GM12878 (cell line): ENCODE measurements around the gene TPM4. TPM values are rescaled to one million over a fixed set of nuclear protein-coding genes. Genes with fewer than 3 reads are reported as not detected.
A peak's percentile ranks its signal among the peaks of the same experiment; 100 is the strongest.

Experiments
- ATF3 ChIP-seq: IDR thresholded peaks from 2 replicates; pipeline ENCODE4 v1.6.1; 2011; ENCODE audit warnings: low read depth, mild to moderate bottlenecking, low read length, moderate library complexity, borderline replicate concordance; ENCODE audit errors: extremely low read depth
- BACH1 ChIP-seq: fragments of 450-650 bp; IDR thresholded peaks from 2 replicates; pipeline ENCODE4 v1.6.1; 2017; ENCODE audit warnings: mild to moderate bottlenecking, borderline replicate concordance
- BCL3 ChIP-seq: IDR thresholded peaks from 2 replicates; pipeline ENCODE4 v1.6.1; 2011; ENCODE audit warnings: borderline replicate concordance, low read depth, mild to moderate bottlenecking, moderate library complexity, low read length; ENCODE audit not compliant: insufficient read depth, poor library complexity, severe bottlenecking
- CBX5 ChIP-seq: sonication (generic); IDR thresholded peaks from 2 replicates; pipeline ENCODE4 v1.6.1; 2016; ENCODE audit warnings: low read depth, moderate library complexity, mild to moderate bottlenecking, inconsistent platforms
- HDAC2 ChIP-seq: fragments of 200-600 bp; sonication (generic); IDR thresholded peaks from 2 replicates; pipeline ENCODE4 v1.6.1; 2017
- HDGF ChIP-seq: fragments of 450-650 bp; IDR thresholded peaks from 2 replicates; pipeline ENCODE4 v1.6.1; 2016; ENCODE audit warnings: antibody characterized with exemption
- LARP7 ChIP-seq: fragments of 450-650 bp; IDR thresholded peaks from 2 replicates; pipeline ENCODE4 v1.6.1; 2017; ENCODE audit warnings: mild to moderate bottlenecking
- MEF2A ChIP-seq: IDR thresholded peaks from 2 replicates; pipeline ENCODE4 v1.6.1; 2011; ENCODE audit warnings: low read depth, mild to moderate bottlenecking, low read length, moderate library complexity; ENCODE audit not compliant: insufficient read depth
- MEF2B ChIP-seq: fragments of 450-650 bp; IDR thresholded peaks from 2 replicates; pipeline ENCODE4 v1.6.1; 2018; ENCODE audit warnings: mild to moderate bottlenecking, moderate library complexity; ENCODE audit not compliant: partially characterized antibody, poor library complexity, severe bottlenecking
- NKRF ChIP-seq: fragments of 450-650 bp; conservative IDR thresholded peaks from 2 replicates; pipeline ENCODE4 v1.6.1; 2017; ENCODE audit warnings: mild to moderate bottlenecking, moderate library complexity
- NRF1 ChIP-seq: conservative IDR thresholded peaks from 2 replicates; pipeline ENCODE4 v1.6.1; 2011; ENCODE audit warnings: mild to moderate bottlenecking, low read depth, low read length, improper control_type of control experiment
- PAX5 ChIP-seq: IDR thresholded peaks from 2 replicates; pipeline ENCODE4 v1.6.1; 2011; ENCODE audit warnings: low read depth, low read length, borderline replicate concordance
- RUNX3 ChIP-seq: IDR thresholded peaks from 2 replicates; pipeline ENCODE4 v1.6.1; 2012; ENCODE audit warnings: low read length, inconsistent platforms
- SPI1 ChIP-seq: IDR thresholded peaks from 2 replicates; pipeline ENCODE4 v1.6.1; 2011; ENCODE audit warnings: low read depth, mild to moderate bottlenecking, low read length, moderate library complexity, borderline replicate concordance; ENCODE audit not compliant: insufficient read depth
- TCF12 ChIP-seq: IDR thresholded peaks from 2 replicates; pipeline ENCODE4 v1.6.1; 2011; ENCODE audit warnings: low read depth, mild to moderate bottlenecking, low read length
- ZBTB40 ChIP-seq: fragments of 450-650 bp; IDR thresholded peaks from 2 replicates; pipeline ENCODE4 v1.6.1; 2016; ENCODE audit warnings: mild to moderate bottlenecking, moderate library complexity, borderline replicate concordance
- ZNF274 ChIP-seq: IDR thresholded peaks from one replicate; pipeline ENCODE4 v1.8.0; 2011; ENCODE audit not compliant: insufficient read length, insufficient read depth
- ZNF622 ChIP-seq: fragments of 450-650 bp; IDR thresholded peaks from 2 replicates; pipeline ENCODE4 v1.6.1; 2017; ENCODE audit warnings: mild to moderate bottlenecking, inconsistent platforms
- polyA plus RNA-seq, 11 experiments: library from polyadenylated mRNA; depleted of rRNA in 4 of 11; unstranded in 6 of 11; stranded (reverse) in 5 of 11; fragments of >200 nt; fragmentation: Nextera tagmentation in 4 of 11; fragmentation: Illumina TruSeq in 1 of 11; extraction: Ambion mirVana in 4 of 11; extraction: Trizol in 1 of 11; gene quantifications; 1 replicate in 1 of 11; 2 replicates in 10 of 11; pipeline versions ENCODE4 v1.2.1 to v1.2.3, GENCODE V29; 2011 to 2016; ENCODE audit warnings: inconsistent platforms in 2 of 11, missing spikeins in 2 of 11, low read depth in 1 of 11
- total RNA-seq, 4 experiments: library from RNA; depleted of rRNA in 3 of 4; stranded (reverse); fragments of >200 nt in 3 of 4; fragmentation: Illumina TruSeq in 1 of 4; extraction: Trizol in 1 of 4; gene quantifications; 2 replicates each; pipeline versions ENCODE4 v1.2.1 to v1.2.3, GENCODE V29; 2013 to 2021

TPM4 gene
- total and polyA plus RNA-seq, 10 of the 15 experiments (the other 5 are each of a cell fraction or from before 2014, with no cell fraction given), result 183 to 620 (median 407) TPM

- no peak for TF ChIP-seq ZBTB40
- TF ChIP-seq BCL3, result no peak
- no peak for TF ChIP-seq BACH1
- TF ChIP-seq NKRF, result no peak
- TF ChIP-seq MEF2B, result no peak
- 0 out of 2 replicates have a peak, but pooled peaks have one; percentile 13 for TF ChIP-seq TCF12
- TF ChIP-seq LARP7, result no peak
- 0 out of 2 replicates have a peak, but pooled peaks have one; percentile 13 for TF ChIP-seq HDGF
- peak; percentile 64 for TF ChIP-seq RUNX3
- no peak for TF ChIP-seq HDAC2
- no peak for TF ChIP-seq ATF3
- TF ChIP-seq CBX5, result 0 out of 2 replicates have a peak, but pooled peaks have one; percentile 4
- TF ChIP-seq SPI1, result peak; percentile 84
- TF ChIP-seq NRF1, result no peak
- no peak for TF ChIP-seq ZNF622
- TF ChIP-seq PAX5, result no peak
- no peak for TF ChIP-seq MEF2A
- no peak for TF ChIP-seq ZNF274
Measured at GRCh38 chr19:16142032-16142580, 65.8 kb downstream of the TPM4 start (continued).
